Keratinocyte (primary cell): ENCODE results near the gene TMEM234.

Experiments
- CTCF ChIP-seq, 3 experiments: IDR thresholded peaks in 1 of 3; conservative IDR thresholded peaks in 1 of 3; optimal IDR thresholded peaks in 1 of 3; 2 replicates in 2 of 3; 3 replicates in 1 of 3; pipeline versions ENCODE3 to v1.5.1; 2011; ENCODE audit warnings: low read length in 3 of 3, mild to moderate bottlenecking in 3 of 3, moderate library complexity in 2 of 3, control low read depth in 1 of 3, inconsistent platforms in 1 of 3; ENCODE audit not compliant: insufficient read depth in 2 of 3; ENCODE audit errors: extremely low read depth in 1 of 3
- EZH2 ChIP-seq: IDR thresholded peaks from one replicate; pipeline ENCODE4 v1.6.1; 2012; ENCODE audit warnings: inconsistent platforms, mild to moderate bottlenecking, low read length, moderate library complexity

DNA sequence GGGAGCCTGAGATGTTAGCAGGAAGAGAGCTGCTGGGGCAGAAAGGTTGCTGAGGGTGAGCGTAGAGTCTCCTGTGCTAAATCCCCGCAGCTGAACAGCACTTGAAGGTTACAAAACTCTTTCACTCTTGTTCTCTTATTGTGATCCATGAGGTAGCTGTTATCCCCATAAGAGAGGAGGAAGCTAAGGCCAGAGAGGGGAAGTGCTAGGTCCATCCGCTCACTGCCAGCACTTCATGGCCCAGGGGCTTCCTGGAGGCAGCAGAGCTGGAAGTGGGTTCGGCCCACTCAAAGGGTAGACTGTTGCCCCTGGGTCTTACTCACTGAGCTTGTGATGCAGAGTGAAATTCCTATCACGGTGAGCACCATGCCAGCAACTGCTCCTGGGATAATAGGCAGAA lies 5.6 kb downstream of the TMEM234 start:
- TF ChIP-seq CTCF (optimal IDR thresholded peaks at IDR 0.05 in 1 of 3, IDR thresholded peaks at IDR 0.05 in 1 of 3, conservative IDR thresholded peaks at IDR 0.05 in 1 of 3; ENCODE audit: extremely low read depth in 1 of 3, insufficient read depth in 2 of 3, low read length in 3 of 3) (no peak), EZH2 (no peak)
